Left lung (tissue), 10 donors: ENCODE measurements around the gene CST7. TPM values are rescaled to one million over a fixed set of nuclear protein-coding genes. Genes with fewer than 3 reads are reported as not detected.
"Not testable (repeated sequence)": the region's sequence is repeated elsewhere in the genome, so short reads cannot be mapped to it uniquely, and the experiment has no call there.

ENCODE experiments used
- ATAC-seq: fragments of 200-7000 bp; cut with Tn5 transposase; one replicate; pipeline ENCODE4 v1.9.1; 2020; ENCODE audit warnings: moderate library complexity
- DNase-seq, 4 donors: peaks; one replicate each; pipeline ENCODE4 v3.0.0-alpha.2; 2013 to 2020
- H3K27ac ChIP-seq, 2 donors: fragments of 200-600 bp; sonication (generic) in 1 of 2; one replicate each; pipeline versions ENCODE4 v1.5.0 to v1.8.0; 2020 to 2021
- H3K27me3 ChIP-seq, 2 donors: fragments of 200-600 bp; sonication (generic) in 1 of 2; one replicate each; pipeline versions ENCODE4 v1.5.0 to v1.8.0; 2020 to 2021
- H3K36me3 ChIP-seq, 2 donors: fragments of 200-600 bp; sonication (generic) in 1 of 2; one replicate each; pipeline versions ENCODE4 v1.5.0 to v1.8.0; 2020 to 2021
- H3K4me1 ChIP-seq, 2 donors: fragments of 200-600 bp; one replicate each; pipeline ENCODE4 v1.8.0; 2021
- H3K4me3 ChIP-seq, 2 donors: fragments of 200-600 bp; sonication (generic) in 1 of 2; one replicate each; pipeline versions ENCODE4 v1.5.0 to v1.8.0; 2020 to 2021; ENCODE audit warnings: mild to moderate bottlenecking in 1 of 2
- H3K9me3 ChIP-seq, 2 donors: fragments of 200-600 bp; sonication (generic) in 1 of 2; one replicate each; pipeline versions ENCODE4 v1.5.0 to v1.8.0; 2020 to 2021
- intact Hi-C, 2 donors: fragments of 100-400 bp; cut with DNase I; formaldehyde crosslinking; loops; one replicate each; pipeline versions ENCODE4 v1.11.2 to v1.14.2; 2022
- polyA plus RNA-seq, 6 donors: library from polyadenylated mRNA; unstranded; fragments of 120-200 nt; gene quantifications; one replicate each; pipeline ENCODE4 v1.2.1, GENCODE V29; 2013; ENCODE audit not compliant: insufficient read length in 6 of 6
- total RNA-seq, 2 donors: library from RNA; stranded (reverse); fragmentation: NEBNext Ultra II Directional; extraction: Animal tissue kit (Norgen Biotek cat#: 25700); gene quantifications; one replicate each; pipeline ENCODE4 v1.2.1, GENCODE V29; 2021
- TF ChIP-seq, protein P1 (sequence below), 2 donors: fragments of 200-600 bp; sonication (generic) in 1 of 2; IDR thresholded peaks; one replicate each; pipeline versions ENCODE4 v1.5.0 to v1.8.0; 2021; ENCODE audit warnings: antibody characterized with exemption in 2 of 2
- donor health status: DM: no; HTN: yes; CAD: no.
- donor health status: DM: no; HTN: no; CAD: no.

Gene CST7
- total and polyA plus RNA-seq, 8 donors: 0.84 to 28.0 (median 1.7) TPM

DNA sequence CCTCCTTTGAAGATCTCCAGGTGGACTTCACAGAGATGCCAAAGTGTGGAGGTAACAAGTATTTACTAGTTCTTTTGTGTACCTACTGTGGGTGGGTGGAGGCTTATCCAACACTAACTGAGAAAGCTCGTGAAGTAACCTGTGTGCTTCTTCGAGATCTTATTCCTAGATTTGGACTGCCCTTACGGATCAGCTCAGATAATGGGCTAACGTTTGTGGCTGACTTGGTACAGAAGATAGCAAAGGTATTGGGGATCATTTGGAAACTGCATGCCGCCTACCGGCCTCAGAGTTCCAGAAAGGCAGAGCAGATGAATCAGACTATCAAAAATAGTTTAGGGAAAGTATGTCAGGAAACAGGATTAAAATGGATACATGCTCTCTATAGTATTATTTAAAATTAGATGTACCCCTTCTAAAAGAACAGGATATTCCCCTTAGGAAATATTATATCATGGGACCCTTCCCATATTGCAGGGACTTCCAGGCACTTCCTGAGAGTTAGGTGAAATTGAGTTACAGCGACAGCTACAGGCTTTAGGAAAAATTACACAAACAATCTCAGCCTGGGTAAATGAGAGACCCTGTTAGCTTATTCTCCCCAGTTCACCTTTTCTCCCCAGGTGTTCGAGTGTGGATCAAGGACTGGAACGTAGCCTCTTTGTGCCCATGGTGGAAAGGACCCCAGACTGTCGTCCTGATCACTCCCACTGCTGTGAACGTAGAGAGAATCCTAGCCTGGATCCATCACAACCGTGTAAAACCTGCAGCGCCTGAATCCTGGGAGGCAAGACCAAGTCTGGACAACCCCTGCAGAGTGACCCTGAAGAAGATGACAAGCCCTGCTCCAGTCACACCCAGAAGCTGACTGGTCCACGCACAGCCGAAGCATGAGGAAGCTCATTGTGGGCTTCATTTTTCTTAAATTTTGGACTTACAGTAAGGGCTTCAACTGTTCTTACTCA lies 18.1 kb upstream of the CST7 start:
- DNase-seq, H3K36me3 ChIP-seq, H3K9me3 ChIP-seq, ATAC-seq, intact Hi-C loops, H3K27me3 ChIP-seq: not testable (repeated sequence)
- Histone ChIP-seq H3K4me3 (peak overlapping the region; percentile 17 to 24), H3K4me1 (peaks cover 0 to 16% of the 10 kb centered on the region in 2 donors), H3K27ac (peak overlapping the region; percentile 76 to 80)
- TF ChIP-seq, protein P1, sequence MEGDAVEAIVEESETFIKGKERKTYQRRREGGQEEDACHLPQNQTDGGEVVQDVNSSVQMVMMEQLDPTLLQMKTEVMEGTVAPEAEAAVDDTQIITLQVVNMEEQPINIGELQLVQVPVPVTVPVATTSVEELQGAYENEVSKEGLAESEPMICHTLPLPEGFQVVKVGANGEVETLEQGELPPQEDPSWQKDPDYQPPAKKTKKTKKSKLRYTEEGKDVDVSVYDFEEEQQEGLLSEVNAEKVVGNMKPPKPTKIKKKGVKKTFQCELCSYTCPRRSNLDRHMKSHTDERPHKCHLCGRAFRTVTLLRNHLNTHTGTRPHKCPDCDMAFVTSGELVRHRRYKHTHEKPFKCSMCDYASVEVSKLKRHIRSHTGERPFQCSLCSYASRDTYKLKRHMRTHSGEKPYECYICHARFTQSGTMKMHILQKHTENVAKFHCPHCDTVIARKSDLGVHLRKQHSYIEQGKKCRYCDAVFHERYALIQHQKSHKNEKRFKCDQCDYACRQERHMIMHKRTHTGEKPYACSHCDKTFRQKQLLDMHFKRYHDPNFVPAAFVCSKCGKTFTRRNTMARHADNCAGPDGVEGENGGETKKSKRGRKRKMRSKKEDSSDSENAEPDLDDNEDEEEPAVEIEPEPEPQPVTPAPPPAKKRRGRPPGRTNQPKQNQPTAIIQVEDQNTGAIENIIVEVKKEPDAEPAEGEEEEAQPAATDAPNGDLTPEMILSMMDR (IDR thresholded peaks at IDR 0.05): peak; percentile 22 to 42

DNA sequence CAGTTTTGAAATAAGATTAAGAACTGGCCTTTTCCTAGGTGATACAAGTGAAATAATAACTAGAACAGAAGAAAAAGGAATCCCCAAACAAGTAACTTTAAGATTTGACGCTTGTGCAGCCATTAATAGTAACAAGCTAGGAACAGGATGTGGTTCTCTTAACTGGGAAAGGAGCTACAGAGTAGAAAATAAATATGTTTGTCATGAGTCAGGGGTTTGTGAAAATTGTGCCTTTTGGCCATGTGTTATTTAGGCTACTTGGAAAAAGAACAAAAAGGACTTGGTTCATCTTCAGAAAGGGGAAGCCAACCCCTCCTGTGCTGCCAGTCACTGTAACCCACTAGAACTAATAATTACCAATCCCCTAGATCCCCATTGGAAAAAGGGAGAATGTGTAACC lies 17.2 kb upstream of the CST7 start:
- H3K4me3 ChIP-seq, H3K27ac ChIP-seq, H3K36me3 ChIP-seq, H3K27me3 ChIP-seq, H3K9me3 ChIP-seq, ATAC-seq, DNase-seq, intact Hi-C loops: not testable (repeated sequence)
- peaks cover 0 to 16% of the 10 kb centered on the region in 2 donors for H3K4me1 ChIP-seq

DNA sequence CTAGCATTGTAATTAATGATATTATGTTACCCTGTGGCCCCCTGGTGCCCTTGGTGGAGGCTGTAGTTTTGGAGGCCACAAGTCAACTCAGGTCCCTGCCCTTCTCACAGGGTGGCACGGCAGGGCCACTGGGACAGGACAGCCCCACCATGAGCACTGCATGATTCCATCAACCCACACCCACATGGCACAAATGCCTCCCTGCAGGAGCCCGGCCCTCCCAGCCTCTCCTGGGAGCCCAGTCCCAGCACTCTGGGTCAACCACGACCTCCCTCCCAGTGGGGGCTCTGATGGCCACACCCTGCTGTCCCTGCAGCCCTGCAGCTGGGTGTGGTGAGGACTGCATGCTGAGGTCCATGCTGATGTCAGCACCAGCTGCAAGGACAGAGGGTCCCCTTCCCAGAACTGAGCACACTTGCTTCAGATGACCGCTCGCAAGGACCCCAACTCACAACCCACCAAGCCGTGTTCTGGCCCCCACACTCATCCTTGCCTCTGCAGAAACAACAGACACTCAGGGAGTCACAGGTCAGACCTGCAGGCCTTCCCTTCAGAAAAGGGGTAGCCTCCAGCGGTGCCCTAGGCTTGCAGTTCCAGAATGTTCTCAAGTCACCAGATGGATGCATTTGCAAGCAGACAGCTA lies 15.7 kb upstream of the CST7 start:
- Histone ChIP-seq H3K4me3 (no peak overlapping the region), H3K27me3 (no peaks in the 10 kb centered on the region), H3K4me1 (peaks cover 0 to 16% of the 10 kb centered on the region in 2 donors), H3K9me3 (peaks cover 0 to 4% of the 10 kb centered on the region in 2 donors), H3K27ac (no peak overlapping the region), H3K36me3 (no peaks in the 10 kb centered on the region)
- TF ChIP-seq, protein P1 (IDR thresholded peaks at IDR 0.05): no peak
- DNase-seq (no peak), ATAC-seq (no peak)
- intact Hi-C loops: no loop called here

DNA sequence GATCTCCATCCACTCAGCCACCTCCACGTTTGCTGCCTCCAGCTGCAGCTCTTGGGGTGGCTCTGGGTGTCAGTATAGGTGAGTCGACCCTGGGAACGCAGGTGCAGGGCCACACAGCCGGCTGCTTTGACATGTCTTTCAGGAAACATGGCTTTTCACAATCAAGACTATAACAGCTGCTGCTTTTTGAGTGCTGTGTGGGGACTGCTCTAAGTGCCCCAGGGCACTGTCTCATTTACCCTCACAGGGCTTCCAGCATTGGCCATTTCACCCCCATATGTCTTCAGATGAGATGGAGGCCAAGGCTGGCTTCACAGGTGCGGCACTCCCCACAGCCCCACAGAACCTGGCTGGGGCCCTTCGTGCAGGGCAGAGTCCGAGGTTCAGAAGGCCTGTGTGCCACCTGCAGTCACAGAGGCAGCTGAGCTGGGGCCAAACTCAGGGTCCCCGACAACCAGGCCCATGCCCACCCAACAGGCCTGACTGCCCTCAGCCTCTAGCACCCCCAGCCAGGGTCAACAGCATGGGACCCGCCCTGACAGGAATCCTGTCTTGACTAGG lies 14.9 kb upstream of the CST7 start:
- Histone ChIP-seq H3K27ac (no peak overlapping the region), H3K27me3 (no peaks in the 10 kb centered on the region), H3K9me3 (peaks cover 0 to 4% of the 10 kb centered on the region in 2 donors), H3K4me3 (no peak overlapping the region), H3K36me3 (no peaks in the 10 kb centered on the region), H3K4me1 (peaks cover 0 to 16% of the 10 kb centered on the region in 2 donors)
- intact Hi-C loops: no loop called here
- ATAC-seq (no peak), DNase-seq (no peak)
- TF ChIP-seq, protein P1 (IDR thresholded peaks at IDR 0.05): no peak

DNA sequence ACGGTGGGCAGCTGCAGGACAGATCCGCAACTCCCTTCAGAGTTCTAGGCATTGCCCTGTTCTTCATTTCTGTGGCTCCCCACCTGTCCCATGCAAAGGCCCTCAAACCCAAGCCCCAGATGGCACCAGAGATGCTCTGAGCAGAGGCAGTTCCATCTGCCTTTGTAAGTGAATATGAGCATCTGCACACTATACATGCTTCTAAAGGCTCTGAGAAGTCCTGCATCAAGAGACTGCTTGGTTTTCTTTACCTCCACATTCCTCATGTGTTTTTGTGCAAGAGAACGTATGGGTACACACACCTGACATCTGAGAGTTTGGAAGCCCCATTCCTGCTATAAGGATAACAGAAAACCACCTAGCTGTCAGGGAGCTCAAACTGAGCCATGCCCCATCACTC lies 14.4 kb upstream of the CST7 start:
- H3K4me3 ChIP-seq: no peak overlapping the region
- DNase-seq (no peak), ATAC-seq (no peak)
- TF ChIP-seq, protein P1 (IDR thresholded peaks at IDR 0.05): no peak
- intact Hi-C loops: no loop called here
- H3K4me1 ChIP-seq: peaks cover 0 to 16% of the 10 kb centered on the region in 2 donors
- peaks cover 0 to 4% of the 10 kb centered on the region in 2 donors for H3K9me3 ChIP-seq
- no peak overlapping the region for H3K27ac ChIP-seq
- no peaks in the 10 kb centered on the region for H3K27me3 ChIP-seq
- H3K36me3 ChIP-seq: no peaks in the 10 kb centered on the region
